ENCODE data around the gene RAD51B. TPM values are rescaled to one million over a fixed set of nuclear protein-coding genes. Genes with fewer than 3 reads are reported as not detected.

The RAD51B gene
- total RNA-seq, 1 donor from 2014 or later, result 3.2 TPM

- intact Hi-C loops (cut with micrococcal nuclease), result no loop called here
- DNase-seq (no peak), ATAC-seq (no peak)
Measured at GRCh38 chr14:68449561-68450181, 630.1 kb downstream of the RAD51B start.

DNA sequence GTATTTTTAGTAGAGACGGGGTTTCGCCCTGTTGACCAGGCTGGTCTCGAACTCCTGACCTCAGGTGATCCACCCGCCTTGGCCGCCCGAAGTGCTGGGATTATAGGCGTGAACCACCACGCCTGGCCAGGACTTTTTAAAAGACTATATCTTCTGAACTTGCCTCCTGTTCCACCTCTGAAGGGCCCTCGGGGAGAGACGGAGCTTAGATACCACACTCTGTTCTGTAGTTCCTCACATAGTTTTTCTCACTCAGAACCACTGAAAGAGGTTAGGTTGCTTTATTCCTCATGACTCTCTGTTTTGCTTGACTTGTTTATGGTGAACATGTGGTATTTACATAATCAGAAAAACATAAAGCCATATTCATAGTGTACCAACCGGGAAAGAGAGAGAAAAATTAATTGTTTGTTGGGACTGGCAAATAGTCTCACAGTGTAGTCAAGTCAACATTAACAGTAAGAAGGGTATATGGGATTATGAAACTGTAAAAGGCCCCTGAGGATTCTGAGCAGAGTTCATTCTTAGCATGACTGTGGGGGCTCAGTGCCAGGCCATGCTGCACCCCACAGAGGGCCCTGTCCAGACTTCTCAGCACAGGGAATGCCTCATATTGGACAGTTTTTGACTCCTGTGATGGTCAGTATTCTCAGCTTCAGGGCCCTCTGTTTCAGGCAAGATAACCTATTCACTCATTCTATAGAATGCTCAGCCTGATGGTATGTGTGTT lies 631.0 kb downstream of the RAD51B start:
- no peak for ATAC-seq
- no peak for DNase-seq
- intact Hi-C loops (cut with micrococcal nuclease), result no loop called here

GRCh38 chr14:68451696-68452373 lies 632.3 kb downstream of the RAD51B start:
- ATAC-seq (peak; percentile 98), DNase-seq (peak; percentile 35)
- intact Hi-C loops (cut with micrococcal nuclease), result no loop called here

DNA sequence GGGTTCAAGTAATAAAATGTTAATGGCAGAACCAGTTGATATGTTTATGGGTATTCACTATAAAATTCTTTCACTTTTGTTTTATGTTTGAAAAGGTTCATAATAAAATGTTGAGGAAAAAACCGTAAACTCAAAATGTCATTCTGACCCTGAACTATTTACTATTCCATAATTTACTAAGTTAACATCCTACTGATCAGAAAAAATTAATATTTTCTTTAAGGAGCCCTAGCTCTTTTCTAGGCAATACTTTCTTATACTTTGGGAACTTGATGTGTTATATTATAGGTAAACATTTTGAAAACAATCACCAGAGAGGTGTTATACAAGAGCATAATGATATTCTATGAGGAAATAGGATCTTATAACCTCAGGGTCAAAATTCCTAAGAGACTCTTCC lies 638.7 kb downstream of the RAD51B start:
- ATAC-seq, result no peak
- intact Hi-C loops (cut with micrococcal nuclease), result no loop called here
- DNase-seq, result no peak

GRCh38 chr14:68458840-68459469 lies 639.4 kb downstream of the RAD51B start:
- ATAC-seq, result peak; percentile 63
- intact Hi-C loops (cut with micrococcal nuclease), result no loop called here
- no peak for DNase-seq

- peak; percentile 43 for ATAC-seq
- intact Hi-C loops (cut with micrococcal nuclease), result no loop called here
- no peak for DNase-seq
Measured at GRCh38 chr14:68459480-68460136, 640.0 kb downstream of the RAD51B start.

GRCh38 chr14:68460541-68460940 lies 641.0 kb downstream of the RAD51B start:
- intact Hi-C loops (cut with micrococcal nuclease), result no loop called here
- DNase-seq (peak; percentile 29), ATAC-seq (peak; percentile 66)

DNA sequence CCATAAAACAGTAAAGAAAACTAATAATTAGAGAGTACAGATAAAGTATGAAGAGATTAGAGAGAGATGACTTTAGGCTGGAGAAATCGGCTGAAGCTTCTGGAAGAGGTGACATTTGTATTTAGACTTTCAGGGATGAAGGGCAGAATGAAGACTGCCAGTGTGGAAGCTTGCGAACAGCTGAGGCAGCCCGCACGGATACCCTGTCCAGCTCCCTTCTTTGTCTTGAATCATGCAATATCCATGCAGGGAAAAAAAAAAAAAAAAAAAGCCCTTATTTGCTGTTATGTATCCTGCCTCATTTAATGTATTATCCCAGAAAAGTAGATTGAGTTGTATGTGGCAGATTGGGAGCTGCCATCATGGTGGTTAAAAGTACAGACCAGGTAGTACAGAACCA lies 641.5 kb downstream of the RAD51B start:
- intact Hi-C loops (cut with micrococcal nuclease), result no loop called here
- DNase-seq, result no peak
- no peak for ATAC-seq

DNA sequence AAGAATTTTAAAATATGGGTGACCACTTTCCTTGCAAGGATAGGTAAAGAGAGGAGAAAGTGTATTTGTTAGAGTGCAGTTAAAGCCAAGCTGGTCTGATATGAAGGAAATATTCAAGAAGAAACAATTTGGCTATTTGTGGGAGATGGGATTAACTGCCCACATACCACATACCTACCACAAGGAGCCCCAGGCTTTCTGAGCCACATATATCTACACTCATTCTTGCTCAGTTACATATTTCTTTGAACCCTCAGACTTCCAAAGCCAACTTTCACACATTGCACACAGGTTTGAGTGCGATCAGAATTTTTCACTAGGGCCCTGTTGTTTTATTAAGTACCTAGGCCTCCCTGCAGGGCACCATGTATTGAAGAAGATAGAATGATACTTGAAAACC lies 643.1 kb downstream of the RAD51B start:
- no peak for ATAC-seq
- intact Hi-C loops (cut with micrococcal nuclease), result no loop called here
- no peak for DNase-seq

DNA sequence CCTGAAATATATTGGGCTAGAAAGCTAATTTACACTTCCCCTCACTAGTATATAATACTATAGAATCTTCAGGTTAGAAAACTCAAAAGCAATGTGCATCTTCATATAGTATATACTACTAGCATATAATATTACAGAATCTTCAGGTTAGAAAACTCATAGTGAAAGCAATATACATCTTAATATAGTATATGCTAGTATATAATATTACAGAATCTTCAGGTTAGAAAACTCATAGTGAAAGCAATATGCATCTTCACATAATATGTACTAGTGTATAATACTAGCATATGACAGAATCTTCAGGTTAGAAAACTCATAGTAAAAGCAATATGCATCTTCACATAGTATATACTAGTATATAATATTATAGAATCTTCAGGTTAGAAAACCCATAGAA lies 643.7 kb downstream of the RAD51B start:
- intact Hi-C loops (cut with micrococcal nuclease), result no loop called here
- ATAC-seq, result no peak
- no peak for DNase-seq

DNA sequence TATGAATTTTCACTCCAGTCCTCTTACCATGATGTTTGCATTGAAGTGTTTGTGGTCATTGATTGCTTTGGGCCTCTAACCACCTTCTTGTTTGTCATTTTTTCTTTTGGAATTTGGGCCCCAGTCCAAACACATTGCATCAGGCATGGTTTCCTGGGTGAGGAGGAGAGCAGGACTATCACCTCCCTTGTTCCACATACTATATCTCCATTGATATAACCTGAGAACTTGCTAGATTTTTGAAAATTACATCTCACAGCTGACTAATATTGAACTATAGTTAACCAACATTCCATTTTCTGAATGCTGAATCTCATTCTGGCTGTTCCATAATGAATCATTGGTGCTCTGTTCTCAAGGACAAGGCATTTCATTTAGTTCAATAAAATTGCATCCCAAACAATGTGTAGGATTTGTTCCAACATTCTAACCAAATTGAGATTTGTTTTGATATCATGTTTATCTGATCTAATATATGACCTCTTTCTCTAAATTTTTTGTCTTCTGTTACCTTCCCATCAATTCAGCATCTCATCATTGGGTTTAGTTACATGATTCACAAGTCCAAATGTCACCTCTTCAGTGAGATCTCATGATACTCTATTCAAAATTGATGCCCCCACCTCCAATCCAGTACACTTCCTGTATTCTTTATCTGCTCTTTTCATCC lies 644.3 kb downstream of the RAD51B start:
- DNase-seq, result no peak
- intact Hi-C loops (cut with micrococcal nuclease), result no loop called here
- ATAC-seq, result no peak

DNA sequence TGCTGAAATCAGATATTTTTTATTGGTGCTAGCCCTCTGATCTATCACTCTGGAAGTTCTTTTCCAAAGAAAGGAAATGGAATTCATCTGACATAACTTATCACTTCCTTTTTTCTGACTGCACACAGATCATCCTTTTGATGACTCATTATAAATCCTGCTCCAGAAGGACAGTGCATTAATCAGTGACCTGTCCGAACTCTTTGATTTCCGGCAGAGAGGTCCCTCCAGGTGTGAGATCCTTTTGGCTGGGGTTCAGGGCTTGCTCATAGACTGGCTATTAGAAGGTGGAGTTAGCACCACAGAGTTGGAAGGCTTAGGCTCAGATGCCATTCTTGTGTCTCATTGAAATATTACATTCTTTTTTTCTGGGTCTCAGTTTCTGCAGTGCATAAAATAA lies 645.1 kb downstream of the RAD51B start:
- DNase-seq (no peak), ATAC-seq (no peak)
- intact Hi-C loops (cut with micrococcal nuclease), result no loop called here

DNA sequence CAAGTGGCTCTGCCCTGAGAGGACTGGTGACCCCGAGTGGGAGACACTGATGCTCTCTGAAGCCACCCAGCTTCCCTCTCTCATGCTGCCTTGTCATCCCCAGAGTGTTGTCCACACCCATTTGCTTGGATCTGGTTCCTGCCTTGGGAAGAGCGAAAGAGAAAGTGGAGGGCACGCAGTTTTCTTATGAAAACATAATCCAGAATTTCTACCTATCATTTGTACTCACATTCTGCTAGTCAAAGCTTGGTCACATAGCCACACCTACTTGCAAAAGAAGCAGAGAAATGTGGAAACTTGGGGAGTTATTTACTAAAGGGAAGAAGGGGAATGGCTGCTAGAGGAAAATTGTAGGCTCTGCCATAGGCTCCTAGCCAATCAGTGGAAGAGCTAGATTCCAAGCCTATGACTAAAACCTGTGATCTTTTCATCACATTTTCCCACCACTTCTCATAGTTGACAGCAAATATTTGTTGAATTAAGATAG lies 647.0 kb downstream of the RAD51B start:
- DNase-seq, result no peak

DNA sequence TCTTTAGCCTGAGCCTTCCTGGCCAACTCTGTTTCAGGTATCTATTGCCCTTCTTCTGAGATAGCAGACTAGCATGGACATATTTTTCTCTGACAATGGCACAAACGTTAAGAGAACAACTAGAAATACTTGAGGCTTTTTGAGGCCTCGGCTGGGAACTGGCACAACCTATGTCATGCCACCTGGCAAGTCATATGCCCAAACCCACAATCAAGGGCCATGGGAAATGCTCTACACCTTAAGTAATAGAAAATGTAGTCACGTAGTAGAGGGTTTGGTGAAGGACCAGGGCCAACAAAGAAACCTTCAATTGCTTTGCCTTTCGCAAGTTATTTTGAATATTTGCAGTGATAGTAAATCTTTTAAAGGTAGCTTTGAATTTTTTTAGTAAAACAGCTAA lies 647.8 kb downstream of the RAD51B start:
- intact Hi-C loops (cut with micrococcal nuclease), result no loop called here
- no peak for ATAC-seq
- DNase-seq, result no peak

More for the DNA sequence above, 647.0 kb downstream of the RAD51B start:
- intact Hi-C loops (cut with micrococcal nuclease), result no loop called here
- peak; percentile 72 for ATAC-seq

GRCh38 chr14:68468437-68469207 lies 649.0 kb downstream of the RAD51B start:
- intact Hi-C loops (cut with micrococcal nuclease), result no loop called here
- DNase-seq (no peak), ATAC-seq (no peak)

GRCh38 chr14:68469208-68469713 lies 649.7 kb downstream of the RAD51B start:
- ATAC-seq, result no peak
- intact Hi-C loops (cut with micrococcal nuclease), result no loop called here
- DNase-seq, result no peak

- ATAC-seq (no peak), DNase-seq (no peak)
- intact Hi-C loops (cut with micrococcal nuclease), result no loop called here
Measured at GRCh38 chr14:68470361-68470760, 650.8 kb downstream of the RAD51B start.

Data from left ventricle myocardium superior (tissue), 1 donor.